K562 (cell line): ENCODE measurements around the gene DCAF17. TPM values are rescaled to one million over a fixed set of nuclear protein-coding genes. Genes with fewer than 3 reads are reported as not detected.

ENCODE experiments used
- ERF ChIP-seq: fragments of 450-650 bp; formaldehyde crosslinking; IDR thresholded peaks from 2 replicates; pipeline ENCODE4 v1.4.0; 2020; ENCODE audit warnings: mild to moderate bottlenecking, mixed read lengths
- KAT2B ChIP-seq: IDR thresholded peaks from one replicate; pipeline ENCODE4 v1.6.1; 2012; ENCODE audit warnings: low read depth, mild to moderate bottlenecking, control low read depth, inconsistent platforms, low read length, moderate library complexity
- NFYB ChIP-seq: IDR thresholded peaks from 2 replicates; pipeline ENCODE4 v1.6.1; 2011; ENCODE audit warnings: mild to moderate bottlenecking, moderate library complexity; ENCODE audit not compliant: insufficient read length; ENCODE audit errors: extremely low read depth
- POLR2H ChIP-seq: IDR thresholded peaks from 2 replicates; pipeline ENCODE4 v1.6.1; 2016; ENCODE audit warnings: missing genetic modification characterization, low read depth, mild to moderate bottlenecking, control low read depth, missing compliant biosample characterization, moderate library complexity
- REST ChIP-seq, 2 experiments: fragments of 450-650 bp; formaldehyde crosslinking in 1 of 2; IDR thresholded peaks; 2 replicates each; pipeline versions ENCODE4 v1.4.0 to v1.6.1; 2014 to 2020; ENCODE audit warnings: mild to moderate bottlenecking in 2 of 2, borderline replicate concordance in 1 of 2, low read depth in 1 of 2
- ZNF134 ChIP-seq: fragments of 250-450 bp; sonication (Bioruptor Pico); conservative IDR thresholded peaks from 2 replicates; pipeline ENCODE4 v1.4.0; 2020
- ZNF143 ChIP-seq: sonication (generic); formaldehyde crosslinking; IDR thresholded peaks from 2 replicates; pipeline ENCODE4 v1.9.0; 2022; ENCODE audit warnings: mild to moderate bottlenecking, missing genetic modification reagents
- ZNF592 ChIP-seq: fragments of 450-650 bp; IDR thresholded peaks from 2 replicates; pipeline ENCODE4 v1.6.1; 2017; ENCODE audit warnings: antibody characterized with exemption, mild to moderate bottlenecking
- ZNF655 ChIP-seq: fragments of 250-450 bp; sonication (Bioruptor Pico); IDR thresholded peaks from 2 replicates; pipeline ENCODE4 v1.5.0; 2021
- polyA plus RNA-seq, 8 experiments: library from polyadenylated mRNA; depleted of rRNA in 4 of 8; stranded (reverse) in 5 of 8; unstranded in 3 of 8; fragments of >200 nt; fragmentation: Nextera tagmentation in 2 of 8; fragmentation: Illumina TruSeq in 1 of 8; extraction: Ambion mirVana in 2 of 8; extraction: Trizol in 1 of 8; gene quantifications; 2 replicates each; pipeline versions ENCODE4 v1.2.1 to v1.2.3, GENCODE V29; 2011 to 2014; ENCODE audit warnings: inconsistent platforms in 1 of 8, missing spikeins in 1 of 8
- total RNA-seq, 7 experiments: library from RNA; depleted of rRNA in 6 of 7; stranded (reverse); fragments of >200 nt in 6 of 7; fragmentation: Illumina TruSeq in 2 of 7; extraction: Trizol in 2 of 7; gene quantifications; 2 replicates each; pipeline versions ENCODE4 v1.2.1 to v1.2.3, GENCODE V29; 2011 to 2021; ENCODE audit warnings: low replicate concordance in 1 of 7

Gene DCAF17
- total and polyA plus RNA-seq, 9 of the 15 experiments (the other 6 are each of a cell fraction or from before 2014, with no cell fraction given): 10.0 to 38.5 (median 27.1) TPM

- peak; percentile 94 for TF ChIP-seq ZNF592
- no peak for TF ChIP-seq KAT2B
- no peak for TF ChIP-seq ZNF655 (CRISPR knock-in tag)
- peak; percentile 91 for TF ChIP-seq POLR2H
- TF ChIP-seq ZNF134 (CRISPR knock-in tag): 0 out of 2 replicates have a peak, but pooled peaks have one; percentile 30
- peak; percentile 12; the same call in 1 of the 2 replicates for TF ChIP-seq ZNF143 (CRISPR knock-in tag)
- no peak for TF ChIP-seq NFYB
- TF ChIP-seq ERF (CRISPR knock-in tag): 0 out of 2 replicates have a peak, but pooled peaks have one; percentile 65
- TF ChIP-seq REST (IDR thresholded peaks at IDR 0.05; ENCODE audit: borderline replicate concordance): peak; percentile 39
- peak; percentile 72 for TF ChIP-seq REST (CRISPR knock-in tag; IDR thresholded peaks at IDR 0.05; ENCODE audit: low read depth)
Observed at GRCh38 chr2:171522052-171522787, 88.2 kb downstream of the DCAF17 start, which contains the start of gene CYBRD1 (continued).
